Measurements from ENCODE around the gene STAT6.

Gene STAT6

DNA sequence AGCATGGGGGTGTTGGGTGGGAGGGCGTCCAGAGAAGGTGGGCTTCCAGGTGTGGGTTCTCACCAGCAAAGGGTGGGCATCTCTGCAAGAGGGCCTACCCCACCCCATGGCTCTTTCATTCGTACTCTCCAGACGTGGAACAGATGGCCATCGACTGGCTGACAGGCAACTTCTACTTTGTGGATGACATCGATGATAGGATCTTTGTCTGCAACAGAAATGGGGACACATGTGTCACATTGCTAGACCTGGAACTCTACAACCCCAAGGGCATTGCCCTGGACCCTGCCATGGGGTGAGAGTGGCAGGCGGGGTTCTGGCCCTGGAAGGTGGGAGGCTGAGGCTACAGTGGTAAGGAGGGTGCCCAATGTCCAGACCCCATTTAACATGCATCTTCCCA, 42.9 kb upstream of the STAT6 start:
- H3K27me3 ChIP-seq (ENCODE audit: control insufficient read depth, low read length): no peaks in the 10 kb centered on the region
- no peaks in the 10 kb centered on the region for H3K79me2 ChIP-seq (ENCODE audit: control insufficient read depth, low read length)
- peaks cover 7% of the 10 kb centered on the region for H3K4me1 ChIP-seq (ENCODE audit: control insufficient read depth, low read length)
- H3K9me3 ChIP-seq (ENCODE audit: control insufficient read depth, insufficient read depth, low read length): no peaks in the 10 kb centered on the region
- no peak overlapping the region for H3K4me2 ChIP-seq (ENCODE audit: low read length)
- H3K9me2 ChIP-seq (replicated peaks; ENCODE audit: control insufficient read depth, low read length): no peaks in the 10 kb centered on the region
- no peak overlapping the region for H3K27ac ChIP-seq (ENCODE audit: low read depth, low read length)
- H4K20me1 ChIP-seq (ENCODE audit: control insufficient read depth, insufficient read depth, low read depth, low read length): no peaks in the 10 kb centered on the region
- TF ChIP-seq EZH2phosphoT487 (IDR thresholded peaks at IDR 0.05; ENCODE audit: borderline replicate concordance, low read length): no peak
- TF ChIP-seq, protein P1, sequence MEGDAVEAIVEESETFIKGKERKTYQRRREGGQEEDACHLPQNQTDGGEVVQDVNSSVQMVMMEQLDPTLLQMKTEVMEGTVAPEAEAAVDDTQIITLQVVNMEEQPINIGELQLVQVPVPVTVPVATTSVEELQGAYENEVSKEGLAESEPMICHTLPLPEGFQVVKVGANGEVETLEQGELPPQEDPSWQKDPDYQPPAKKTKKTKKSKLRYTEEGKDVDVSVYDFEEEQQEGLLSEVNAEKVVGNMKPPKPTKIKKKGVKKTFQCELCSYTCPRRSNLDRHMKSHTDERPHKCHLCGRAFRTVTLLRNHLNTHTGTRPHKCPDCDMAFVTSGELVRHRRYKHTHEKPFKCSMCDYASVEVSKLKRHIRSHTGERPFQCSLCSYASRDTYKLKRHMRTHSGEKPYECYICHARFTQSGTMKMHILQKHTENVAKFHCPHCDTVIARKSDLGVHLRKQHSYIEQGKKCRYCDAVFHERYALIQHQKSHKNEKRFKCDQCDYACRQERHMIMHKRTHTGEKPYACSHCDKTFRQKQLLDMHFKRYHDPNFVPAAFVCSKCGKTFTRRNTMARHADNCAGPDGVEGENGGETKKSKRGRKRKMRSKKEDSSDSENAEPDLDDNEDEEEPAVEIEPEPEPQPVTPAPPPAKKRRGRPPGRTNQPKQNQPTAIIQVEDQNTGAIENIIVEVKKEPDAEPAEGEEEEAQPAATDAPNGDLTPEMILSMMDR (IDR thresholded peaks at IDR 0.05; ENCODE audit: low read depth, low read length, poor library complexity, severe bottlenecking): no peak
- no peak overlapping the region for H3K4me3 ChIP-seq (ENCODE audit: low read length)
- no peaks in the 10 kb centered on the region for H3K36me3 ChIP-seq (ENCODE audit: control insufficient read depth, low read length)
- H3F3A ChIP-seq (ENCODE audit: control insufficient read depth, insufficient read depth): no peaks in the 10 kb centered on the region

DNA sequence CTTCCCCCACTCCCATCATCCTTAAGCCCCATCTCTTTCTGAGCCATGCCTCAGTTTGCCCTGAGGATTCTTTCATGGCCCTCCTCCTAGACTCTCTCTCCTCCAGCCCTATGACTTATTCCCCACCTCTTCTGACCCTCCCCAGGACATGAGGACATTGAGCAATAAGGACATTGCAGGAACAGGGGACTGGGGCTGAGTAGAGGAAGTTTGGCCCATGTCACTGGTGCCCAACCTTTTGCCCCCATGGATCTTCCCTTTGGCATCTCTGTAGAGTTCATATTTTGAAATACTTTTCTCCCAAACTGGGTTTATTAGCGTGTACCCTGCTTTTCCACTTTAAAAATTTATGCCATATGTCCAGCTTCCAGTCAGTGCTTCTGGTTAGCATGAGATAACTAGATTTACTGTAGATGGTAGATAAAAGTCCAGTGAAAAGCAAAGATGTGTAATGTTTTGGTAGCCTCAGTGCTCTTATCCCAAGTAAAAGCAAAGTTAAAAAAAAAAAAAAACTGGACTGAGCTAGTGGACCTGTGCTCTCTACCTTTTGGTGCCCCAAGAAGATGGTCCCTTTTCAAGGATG, 42.3 kb upstream of the STAT6 start:
- Histone ChIP-seq H3K4me2 (ENCODE audit: low read length) (no peak overlapping the region), H3K4me3 (ENCODE audit: low read length) (no peak overlapping the region), H3F3A (ENCODE audit: control insufficient read depth, insufficient read depth) (no peaks in the 10 kb centered on the region), H3K79me2 (ENCODE audit: control insufficient read depth, low read length) (no peaks in the 10 kb centered on the region), H3K27me3 (ENCODE audit: control insufficient read depth, low read length) (no peaks in the 10 kb centered on the region), H3K9me2 (replicated peaks; ENCODE audit: control insufficient read depth, low read length) (no peaks in the 10 kb centered on the region), H3K36me3 (ENCODE audit: control insufficient read depth, low read length) (no peaks in the 10 kb centered on the region), H4K20me1 (ENCODE audit: control insufficient read depth, insufficient read depth, low read depth, low read length) (no peaks in the 10 kb centered on the region), H3K27ac (ENCODE audit: low read depth, low read length) (no peak overlapping the region), H3K4me1 (ENCODE audit: control insufficient read depth, low read length) (peaks cover 9% of the 10 kb centered on the region), H3K9me3 (ENCODE audit: control insufficient read depth, insufficient read depth, low read length) (no peaks in the 10 kb centered on the region)
- TF ChIP-seq, protein P1 (IDR thresholded peaks at IDR 0.05; ENCODE audit: low read depth, low read length, poor library complexity, severe bottlenecking): no peak
- TF ChIP-seq EZH2phosphoT487 (IDR thresholded peaks at IDR 0.05; ENCODE audit: borderline replicate concordance, low read length): no peak

DNA sequence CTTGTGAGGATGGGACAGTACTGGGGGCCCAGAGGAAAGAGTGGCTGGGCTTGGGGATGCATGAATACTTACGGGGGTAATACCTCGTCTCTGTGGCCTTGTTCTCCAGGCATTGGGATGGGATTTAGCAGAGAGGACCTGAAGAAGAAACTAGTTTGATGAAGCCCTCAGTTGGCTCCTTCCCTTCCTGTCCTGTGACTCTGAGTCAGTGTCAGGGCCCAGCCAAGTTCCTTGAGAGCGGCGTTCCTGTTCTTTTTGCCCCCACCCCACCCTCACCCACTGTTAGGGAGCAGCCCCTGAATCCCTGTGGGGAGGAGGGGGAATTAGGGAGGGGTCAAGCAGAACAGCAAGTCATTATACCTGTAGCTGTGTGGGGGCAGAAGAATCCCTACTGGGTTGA, 41.5 kb upstream of the STAT6 start:
- Histone ChIP-seq H3K9me3 (ENCODE audit: control insufficient read depth, insufficient read depth, low read length) (no peaks in the 10 kb centered on the region), H3K4me3 (ENCODE audit: low read length) (no peak overlapping the region), H3K27me3 (ENCODE audit: control insufficient read depth, low read length) (no peaks in the 10 kb centered on the region), H3F3A (ENCODE audit: control insufficient read depth, insufficient read depth) (no peaks in the 10 kb centered on the region), H3K27ac (ENCODE audit: low read depth, low read length) (no peak overlapping the region), H3K9me2 (replicated peaks; ENCODE audit: control insufficient read depth, low read length) (no peaks in the 10 kb centered on the region), H3K79me2 (ENCODE audit: control insufficient read depth, low read length) (no peaks in the 10 kb centered on the region), H3K4me2 (ENCODE audit: low read length) (no peak overlapping the region), H3K4me1 (ENCODE audit: control insufficient read depth, low read length) (peaks cover 10% of the 10 kb centered on the region), H4K20me1 (ENCODE audit: control insufficient read depth, insufficient read depth, low read depth, low read length) (no peaks in the 10 kb centered on the region), H3K36me3 (ENCODE audit: control insufficient read depth, low read length) (no peaks in the 10 kb centered on the region)
- no peak for TF ChIP-seq EZH2phosphoT487 (IDR thresholded peaks at IDR 0.05; ENCODE audit: borderline replicate concordance, low read length)
- TF ChIP-seq, protein P1 (IDR thresholded peaks at IDR 0.05; ENCODE audit: low read depth, low read length, poor library complexity, severe bottlenecking): no peak

Measured in DOHH2 (cell line).